GM10266 (cell line): ENCODE data around the gene BMP6.

Source experiments
- DNase-seq: peaks from one replicate; pipeline ENCODE4 v3.0.0; 2012; ENCODE audit errors: extremely low spot score
- TF ChIP-seq, protein P1 (sequence below): IDR thresholded peaks from 2 replicates; pipeline ENCODE4 v1.5.1; 2012; ENCODE audit warnings: mild to moderate bottlenecking, low read depth; ENCODE audit not compliant: control insufficient read depth, insufficient read depth; ENCODE audit errors: missing control alignments

The BMP6 gene

GRCh38 chr6:7786214-7786661 is 60.3 kb downstream of the BMP6 start:
- TF ChIP-seq, protein P1, sequence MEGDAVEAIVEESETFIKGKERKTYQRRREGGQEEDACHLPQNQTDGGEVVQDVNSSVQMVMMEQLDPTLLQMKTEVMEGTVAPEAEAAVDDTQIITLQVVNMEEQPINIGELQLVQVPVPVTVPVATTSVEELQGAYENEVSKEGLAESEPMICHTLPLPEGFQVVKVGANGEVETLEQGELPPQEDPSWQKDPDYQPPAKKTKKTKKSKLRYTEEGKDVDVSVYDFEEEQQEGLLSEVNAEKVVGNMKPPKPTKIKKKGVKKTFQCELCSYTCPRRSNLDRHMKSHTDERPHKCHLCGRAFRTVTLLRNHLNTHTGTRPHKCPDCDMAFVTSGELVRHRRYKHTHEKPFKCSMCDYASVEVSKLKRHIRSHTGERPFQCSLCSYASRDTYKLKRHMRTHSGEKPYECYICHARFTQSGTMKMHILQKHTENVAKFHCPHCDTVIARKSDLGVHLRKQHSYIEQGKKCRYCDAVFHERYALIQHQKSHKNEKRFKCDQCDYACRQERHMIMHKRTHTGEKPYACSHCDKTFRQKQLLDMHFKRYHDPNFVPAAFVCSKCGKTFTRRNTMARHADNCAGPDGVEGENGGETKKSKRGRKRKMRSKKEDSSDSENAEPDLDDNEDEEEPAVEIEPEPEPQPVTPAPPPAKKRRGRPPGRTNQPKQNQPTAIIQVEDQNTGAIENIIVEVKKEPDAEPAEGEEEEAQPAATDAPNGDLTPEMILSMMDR = no peak
- DNase-seq = no peak

DNA sequence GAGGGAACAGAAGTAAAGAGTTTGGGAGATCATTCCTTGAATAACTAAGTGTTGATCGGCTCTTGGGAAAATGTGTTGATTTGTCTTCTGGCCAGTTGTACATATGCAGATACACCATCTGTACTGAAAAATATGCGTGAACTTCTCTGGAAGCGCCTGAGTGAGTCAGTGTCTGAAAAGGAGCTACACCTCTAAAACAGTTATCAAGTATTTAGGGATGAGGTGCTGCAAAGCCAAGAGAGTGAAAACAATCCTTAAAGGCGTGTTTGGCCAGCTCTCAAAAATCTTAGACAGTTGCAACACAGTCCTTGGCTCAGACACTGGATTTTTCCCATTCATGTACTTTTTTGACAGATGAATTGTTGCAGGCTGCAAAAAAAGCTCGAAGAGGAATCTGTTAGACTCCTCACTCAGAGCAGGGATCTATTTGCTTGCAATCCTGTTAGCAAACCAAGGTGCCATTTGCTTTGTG is 61.3 kb downstream of the BMP6 start:
- TF ChIP-seq, protein P1 = no peak
- no peak for DNase-seq

- DNase-seq = no peak
- TF ChIP-seq, protein P1 = no peak
These were observed 61.8 kb downstream of the BMP6 start for GRCh38 chr6:7787731-7788130.

DNA sequence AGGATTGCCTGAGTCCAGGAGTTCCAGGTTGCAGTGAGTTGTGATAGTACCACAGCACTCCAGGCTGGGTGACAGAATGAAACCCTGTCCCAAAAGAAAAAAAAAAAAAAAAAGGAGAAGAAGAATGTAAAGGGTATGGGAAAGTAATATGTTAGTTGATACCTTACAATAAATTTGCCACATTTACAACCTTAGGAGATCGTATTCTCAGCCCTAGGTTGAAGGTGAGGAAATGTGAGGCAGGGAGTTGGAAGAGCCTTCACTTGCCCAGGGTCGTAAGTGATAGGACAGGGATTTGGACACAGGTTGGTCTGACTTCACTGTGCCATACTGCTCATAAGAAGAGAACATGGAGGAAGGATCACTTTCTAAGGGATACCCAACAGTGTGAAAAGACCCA is 68.6 kb downstream of the BMP6 start:
- DNase-seq = no peak
- TF ChIP-seq, protein P1 = no peak

DNA sequence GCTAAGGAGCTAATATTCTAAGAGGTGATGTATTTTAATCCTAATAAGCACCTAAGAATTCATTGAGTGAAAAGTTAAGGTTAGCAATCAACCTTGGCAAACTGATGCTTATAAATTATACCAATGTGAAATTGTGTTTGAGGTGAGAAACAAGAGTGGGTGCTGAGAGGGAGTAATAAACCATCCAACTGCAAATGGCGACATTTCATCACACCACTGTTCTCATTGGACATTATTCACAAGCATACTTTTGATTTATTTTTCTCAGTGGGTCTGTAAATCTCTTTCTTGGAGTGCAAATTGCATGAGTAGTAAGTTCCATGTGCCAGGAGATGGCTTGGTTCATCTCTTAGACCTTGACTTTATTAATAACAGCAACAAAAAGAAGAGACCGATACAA is 71.5 kb downstream of the BMP6 start:
- DNase-seq = no peak
- TF ChIP-seq, protein P1 = no peak

- TF ChIP-seq, protein P1 = no peak
- no peak for DNase-seq
These were observed 72.9 kb downstream of the BMP6 start for GRCh38 chr6:7798751-7799150.

- TF ChIP-seq, protein P1 = no peak
- DNase-seq = no peak
These were observed 76.8 kb downstream of the BMP6 start for GRCh38 chr6:7802662-7803061.
